ENCODE data around the gene CD300LD. TPM values are rescaled to one million over a fixed set of nuclear protein-coding genes. Genes with fewer than 3 reads are reported as not detected.
"Not testable (repeated sequence)": the region's sequence is repeated elsewhere in the genome, so short reads cannot be mapped to it uniquely, and the experiment has no call there.

CD300LD gene
- polyA plus RNA-seq, 1 of the 3 experiments (the other 2 are of a cell fraction): not detected

- no peaks in the 10 kb centered on the region for H3K79me2 ChIP-seq (ENCODE audit: insufficient read depth)
- H3K36me3 ChIP-seq (replicated peaks in 1 of 2; ENCODE audit: control insufficient read depth in 1 of 2, insufficient read depth in 2 of 2, low read length in 1 of 2): no peaks in the 10 kb centered on the region
- H3K4me1 ChIP-seq (ENCODE audit: control insufficient read depth in 1 of 2, insufficient read depth in 2 of 2, low read depth in 1 of 2, low read length in 1 of 2): no peaks in the 10 kb centered on the region
- no peaks in the 10 kb centered on the region for H3F3A ChIP-seq (replicated peaks; ENCODE audit: insufficient read depth)
- H3K9ac ChIP-seq: no peak overlapping the region
- no peaks in the 10 kb centered on the region for H4K20me1 ChIP-seq (ENCODE audit: insufficient read depth)
- TF ChIP-seq, protein P1, sequence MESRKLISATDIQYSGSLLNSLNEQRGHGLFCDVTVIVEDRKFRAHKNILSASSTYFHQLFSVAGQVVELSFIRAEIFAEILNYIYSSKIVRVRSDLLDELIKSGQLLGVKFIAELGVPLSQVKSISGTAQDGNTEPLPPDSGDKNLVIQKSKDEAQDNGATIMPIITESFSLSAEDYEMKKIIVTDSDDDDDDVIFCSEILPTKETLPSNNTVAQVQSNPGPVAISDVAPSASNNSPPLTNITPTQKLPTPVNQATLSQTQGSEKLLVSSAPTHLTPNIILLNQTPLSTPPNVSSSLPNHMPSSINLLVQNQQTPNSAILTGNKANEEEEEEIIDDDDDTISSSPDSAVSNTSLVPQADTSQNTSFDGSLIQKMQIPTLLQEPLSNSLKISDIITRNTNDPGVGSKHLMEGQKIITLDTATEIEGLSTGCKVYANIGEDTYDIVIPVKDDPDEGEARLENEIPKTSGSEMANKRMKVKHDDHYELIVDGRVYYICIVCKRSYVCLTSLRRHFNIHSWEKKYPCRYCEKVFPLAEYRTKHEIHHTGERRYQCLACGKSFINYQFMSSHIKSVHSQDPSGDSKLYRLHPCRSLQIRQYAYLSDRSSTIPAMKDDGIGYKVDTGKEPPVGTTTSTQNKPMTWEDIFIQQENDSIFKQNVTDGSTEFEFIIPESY (IDR thresholded peaks at IDR 0.05; ENCODE audit: borderline replicate concordance, low read depth): no peak
- TF ChIP-seq ELF1 (IDR thresholded peaks at IDR 0.05) (no peak), RXRA (IDR thresholded peaks at IDR 0.05; ENCODE audit: borderline replicate concordance, low read depth) (no peak), CTCF (IDR thresholded peaks at IDR 0.05) (no peak), NRF1 (IDR thresholded peaks at IDR 0.05; ENCODE audit: low read depth, low read length) (no peak), FOSL2 (IDR thresholded peaks at IDR 0.05; ENCODE audit: borderline replicate concordance, low read depth) (no peak), FOXM1 (IDR thresholded peaks at IDR 0.05; ENCODE audit: low read depth) (no peak), GATA2 (CRISPR knock-in tag; IDR thresholded peaks at IDR 0.05) (no peak), JUND (IDR thresholded peaks at IDR 0.05) (no peak), SIN3A (IDR thresholded peaks at IDR 0.05; ENCODE audit: borderline replicate concordance, low read depth, low read length) (no peak), RAD21 (IDR thresholded peaks at IDR 0.05; ENCODE audit: low read length) (no peak), RFX5 (IDR thresholded peaks at IDR 0.05; ENCODE audit: low read length) (no peak), TEAD4 (IDR thresholded peaks at IDR 0.05; ENCODE audit: borderline replicate concordance, insufficient read depth) (no peak), MEF2A (IDR thresholded peaks at IDR 0.05; ENCODE audit: borderline replicate concordance, low read depth) (no peak), TCF12 (IDR thresholded peaks at IDR 0.05) (no peak), RCOR1 (IDR thresholded peaks at IDR 0.05; ENCODE audit: low read length) (no peak), SMC3 (IDR thresholded peaks at IDR 0.05; ENCODE audit: low read depth, low read length) (no peak), EP300 (IDR thresholded peaks at IDR 0.05; ENCODE audit: borderline replicate concordance in 1 of 2, low read depth in 1 of 2, low read length in 1 of 2) (no peak), CHD2 (IDR thresholded peaks at IDR 0.05; ENCODE audit: low read length, partially characterized antibody) (no peak)
- TF ChIP-seq, protein P2, sequence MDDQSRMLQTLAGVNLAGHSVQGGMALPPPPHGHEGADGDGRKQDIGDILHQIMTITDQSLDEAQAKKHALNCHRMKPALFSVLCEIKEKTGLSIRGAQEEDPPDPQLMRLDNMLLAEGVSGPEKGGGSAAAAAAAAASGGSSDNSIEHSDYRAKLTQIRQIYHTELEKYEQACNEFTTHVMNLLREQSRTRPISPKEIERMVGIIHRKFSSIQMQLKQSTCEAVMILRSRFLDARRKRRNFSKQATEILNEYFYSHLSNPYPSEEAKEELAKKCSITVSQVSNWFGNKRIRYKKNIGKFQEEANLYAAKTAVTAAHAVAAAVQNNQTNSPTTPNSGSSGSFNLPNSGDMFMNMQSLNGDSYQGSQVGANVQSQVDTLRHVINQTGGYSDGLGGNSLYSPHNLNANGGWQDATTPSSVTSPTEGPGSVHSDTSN (IDR thresholded peaks at IDR 0.05): no peak
- no peaks in the 10 kb centered on the region for H3K9me2 ChIP-seq
- H3K4me2 ChIP-seq: no peak overlapping the region
- H3K4me3 ChIP-seq (ENCODE audit: low read depth in 2 of 2, low read length in 1 of 2): no peak overlapping the region
- POLR2A ChIA-PET: no interaction called here
- WGBS (ENCODE audit: low lambda C conversion rate): 8% methylated on average over 5 of the region's 5 CpGs
- CTCF ChIA-PET: interaction anchor here (0.6 to 8.2 kb wide), 3 partner anchors 9 to 207 kb away, joined by 3 to 72 read pairs (median 4); partner anchors contain the start of genes CD300H and GPR142
- no peak overlapping the region for H3K27ac ChIP-seq (ENCODE audit: low read depth in 2 of 2, low read length in 1 of 2)
- DNase-seq: no peak
- H2AFZ ChIP-seq (ENCODE audit: low read depth): no peak overlapping the region
- no peaks in the 10 kb centered on the region for H3K9me3 ChIP-seq
- H3K27me3 ChIP-seq (ENCODE audit: insufficient read depth): no peaks in the 10 kb centered on the region
These were observed 17.5 kb downstream of the CD300LD start for GRCh38 chr17:74574489-74575142.

- H3K4me2 ChIP-seq; H3K27ac ChIP-seq (ENCODE audit: low read depth in 2 of 2, low read length in 1 of 2); H2AFZ ChIP-seq (ENCODE audit: low read depth); H3K27me3 ChIP-seq (ENCODE audit: insufficient read depth); DNase-seq; H3K9me2 ChIP-seq; H4K20me1 ChIP-seq (ENCODE audit: insufficient read depth); H3K9me3 ChIP-seq; H3K36me3 ChIP-seq (replicated peaks in 1 of 2; ENCODE audit: control insufficient read depth in 1 of 2, insufficient read depth in 2 of 2, low read length in 1 of 2); H3K4me1 ChIP-seq (ENCODE audit: control insufficient read depth in 1 of 2, insufficient read depth in 2 of 2, low read depth in 1 of 2, low read length in 1 of 2); POLR2A ChIA-PET; H3K9ac ChIP-seq; H3K4me3 ChIP-seq (ENCODE audit: low read depth in 2 of 2, low read length in 1 of 2); H3K79me2 ChIP-seq (ENCODE audit: insufficient read depth); H3F3A ChIP-seq (replicated peaks; ENCODE audit: insufficient read depth): not testable (repeated sequence)
- CTCF ChIA-PET: interaction anchor here (0.8 to 8.2 kb wide), 6 partner anchors 8 to 206 kb away, joined by 3 to 72 read pairs (median 4); partner anchors contain the start of genes CD300H and RAB37
These were observed 18.4 kb downstream of the CD300LD start for GRCh38 chr17:74573635-74574034.
